HG03442 (cell line): ENCODE measurements around the gene PSMD13.

ENCODE experiments used
- ATAC-seq: cut with Tn5 transposase; IDR thresholded peaks from one replicate; pipeline ENCODE4 v1.9.1; 2021; ENCODE audit warnings: mild to moderate bottlenecking, moderate library complexity; ENCODE audit not compliant: unreplicated experiment

PSMD13 gene

GRCh38 chr11:297586-298405 is 61.0 kb downstream of the PSMD13 start:
- ATAC-seq = no peak

- ATAC-seq = no peak
Measured at GRCh38 chr11:298406-299065, 61.8 kb downstream of the PSMD13 start.

- ATAC-seq = no peak
Measured at GRCh38 chr11:299081-299891, 62.5 kb downstream of the PSMD13 start, which contains the start of gene IFITM5. Gene IFITM5, minus strand, starts transcription at chr11:299526. Its CDS starts 36 bp downstream, at chr11:299490.

- no peak for ATAC-seq
Measured at GRCh38 chr11:299951-300735, 63.4 kb downstream of the PSMD13 start.
